Frontal cortex (tissue), 1 donor: ENCODE data around the gene TBC1D7. TPM values are rescaled to one million over a fixed set of nuclear protein-coding genes. Genes with fewer than 3 reads are reported as not detected.

Source experiments
- total RNA-seq: library from RNA; depleted of rRNA; stranded (reverse); fragments of >200 nt; gene quantifications from one replicate; pipeline ENCODE4 v1.2.3, GENCODE V29; 2014

Gene TBC1D7
- total RNA-seq, 1 donor from 2014 or later, result 37.5 TPM

Other genes with a start within 250 kb of the TBC1D7 start
- 32.2 TPM for gene GFOD1, start 159.1 kb upstream of the TBC1D7 start, total RNA-seq
- 25.3 TPM for gene SIRT5, start 246.1 kb upstream of the TBC1D7 start, total RNA-seq